Common myeloid progenitor, CD34-positive (primary cell): ENCODE results near the gene GNG12.

Experiments used
- CTCF ChIA-PET: fragments of 350-600 bp; sonication (Branson Sonifier 250); formaldehyde crosslinking; loops from one replicate; lab custom pipeline; 2021; ENCODE audit warnings: antibody characterized with exemption; lab: Charles Lee
- POLR2A ChIA-PET: fragments of 350-600 bp; sonication (Branson Sonifier 250); formaldehyde crosslinking; loops from one replicate; lab custom pipeline; 2021; ENCODE audit warnings: antibody characterized with exemption; lab: Charles Lee
- DNase-seq, 3 donors: peaks; one replicate each; pipeline versions ENCODE4 v3.0.0 to v3.0.0-alpha.2; 2013
- H3K27ac ChIP-seq, 2 experiments: 1 replicate in 1 of 2; 2 replicates in 1 of 2; pipeline ENCODE4 v1.7.0; 2013; ENCODE audit warnings: inconsistent platforms in 2 of 2, low read length in 2 of 2, mild to moderate bottlenecking in 2 of 2, low read depth in 1 of 2, moderate library complexity in 1 of 2; ENCODE audit not compliant: severe bottlenecking in 2 of 2, insufficient read depth in 1 of 2, poor library complexity in 1 of 2
- H3K27me3 ChIP-seq, 5 experiments: replicated peaks in 2 of 5; 1 replicate in 3 of 5; 2 replicates in 2 of 5; pipeline versions ENCODE4 v1.6.1 to v1.7.0; 2013; ENCODE audit warnings: low read length in 4 of 5, mild to moderate bottlenecking in 2 of 5, moderate library complexity in 2 of 5, inconsistent platforms in 1 of 5; ENCODE audit not compliant: insufficient read depth in 5 of 5, control insufficient read depth in 4 of 5
- H3K36me3 ChIP-seq, 4 experiments: 1 replicate in 2 of 4; 2 replicates in 2 of 4; pipeline versions ENCODE4 v1.6.1 to v1.7.0; 2013; ENCODE audit warnings: low read length in 3 of 4, control low read depth in 1 of 4, mild to moderate bottlenecking in 1 of 4; ENCODE audit not compliant: control insufficient read depth in 4 of 4, insufficient read depth in 4 of 4
- H3K4me1 ChIP-seq, 4 experiments: 1 replicate in 3 of 4; 2 replicates in 1 of 4; pipeline versions ENCODE4 v1.6.1 to v1.7.1; 2013; ENCODE audit warnings: low read length in 3 of 4, mild to moderate bottlenecking in 3 of 4, control low read depth in 1 of 4, inconsistent platforms in 1 of 4, moderate library complexity in 1 of 4; ENCODE audit not compliant: control insufficient read depth in 4 of 4, insufficient read depth in 4 of 4; ENCODE audit errors: control extremely low read depth in 1 of 4
- H3K4me3 ChIP-seq, 7 experiments: 1 replicate in 4 of 7; 2 replicates in 3 of 7; pipeline versions ENCODE4 v1.5.1 to v1.7.0; 2013; ENCODE audit warnings: mild to moderate bottlenecking in 7 of 7, low read length in 6 of 7, moderate library complexity in 6 of 7, inconsistent platforms in 2 of 7, low read depth in 2 of 7, control low read depth in 1 of 7; ENCODE audit not compliant: insufficient read depth in 4 of 7, control insufficient read depth in 1 of 7; ENCODE audit errors: extremely low read depth in 1 of 7
- H3K9me3 ChIP-seq, 5 experiments: 1 replicate in 4 of 5; 2 replicates in 1 of 5; pipeline versions ENCODE4 v1.6.1 to v1.7.1; 2013; ENCODE audit warnings: low read length in 4 of 5, mild to moderate bottlenecking in 2 of 5, inconsistent platforms in 1 of 5, low read depth in 1 of 5, moderate library complexity in 1 of 5; ENCODE audit not compliant: control insufficient read depth in 4 of 5, insufficient read depth in 2 of 5; ENCODE audit errors: control extremely low read depth in 1 of 5
- WGBS: methylation state at CpG from one replicate; pipeline ENCODE4 v1.1.5; 2013; ENCODE audit not compliant: insufficient coverage; 5-methylcytosine and 5-hydroxymethylcytosine counted together

The GNG12 gene

DNA sequence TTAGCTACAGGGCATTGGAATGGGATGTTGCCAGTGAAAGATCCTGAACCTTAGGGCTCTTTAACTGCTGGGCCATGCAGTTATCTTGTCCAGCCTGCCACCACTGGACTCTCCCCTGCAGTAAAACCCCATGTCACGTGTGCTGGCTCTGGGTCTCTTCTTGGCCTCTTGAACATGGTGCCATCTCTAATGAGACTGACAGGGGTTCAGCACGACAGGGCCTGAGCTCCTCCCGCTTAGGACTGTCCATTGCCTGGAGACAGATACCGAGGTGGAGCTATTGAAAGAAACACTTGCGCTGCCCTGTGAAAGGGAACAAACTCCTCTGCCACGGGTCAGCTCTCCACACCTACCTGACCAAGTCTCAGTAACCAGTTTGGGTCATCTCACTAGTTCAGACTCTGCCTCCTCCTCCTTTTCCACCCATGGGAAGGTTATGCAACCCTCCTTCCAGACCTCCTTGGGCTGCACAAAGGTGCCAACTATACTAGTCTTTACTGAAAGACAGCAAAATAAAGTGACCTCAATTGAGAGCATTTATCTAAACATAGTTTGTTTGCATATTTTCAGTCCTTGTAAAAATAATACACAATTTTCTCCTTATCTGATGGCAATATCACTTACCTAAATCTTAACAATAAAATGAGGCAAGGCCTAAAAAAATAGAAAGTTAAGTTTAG, 66.0 kb downstream of the GNG12 start:
- Histone ChIP-seq H3K27ac (no peak overlapping the region), H3K9me3 (no peaks in the 10 kb centered on the region), H3K4me3 (no peak overlapping the region), H3K36me3 (no peaks in the 10 kb centered on the region), H3K4me1 (peaks cover 2 to 15% (median 8%) of the 10 kb centered on the region in 4 experiments), H3K27me3 (peaks cover 0 to 2% (median 0%) of the 10 kb centered on the region in 5 experiments)
- no peak for DNase-seq
- WGBS, result 84% methylated on average over 3 of the region's 6 CpGs
- CTCF ChIA-PET, result interaction anchor here (0.8 to 5.0 kb wide), 23 partner anchors 8 to 344 kb away, joined by 3 to 45 read pairs (median 6); no protein-coding TSS in a partner anchor
- POLR2A ChIA-PET, result no interaction called here

DNA sequence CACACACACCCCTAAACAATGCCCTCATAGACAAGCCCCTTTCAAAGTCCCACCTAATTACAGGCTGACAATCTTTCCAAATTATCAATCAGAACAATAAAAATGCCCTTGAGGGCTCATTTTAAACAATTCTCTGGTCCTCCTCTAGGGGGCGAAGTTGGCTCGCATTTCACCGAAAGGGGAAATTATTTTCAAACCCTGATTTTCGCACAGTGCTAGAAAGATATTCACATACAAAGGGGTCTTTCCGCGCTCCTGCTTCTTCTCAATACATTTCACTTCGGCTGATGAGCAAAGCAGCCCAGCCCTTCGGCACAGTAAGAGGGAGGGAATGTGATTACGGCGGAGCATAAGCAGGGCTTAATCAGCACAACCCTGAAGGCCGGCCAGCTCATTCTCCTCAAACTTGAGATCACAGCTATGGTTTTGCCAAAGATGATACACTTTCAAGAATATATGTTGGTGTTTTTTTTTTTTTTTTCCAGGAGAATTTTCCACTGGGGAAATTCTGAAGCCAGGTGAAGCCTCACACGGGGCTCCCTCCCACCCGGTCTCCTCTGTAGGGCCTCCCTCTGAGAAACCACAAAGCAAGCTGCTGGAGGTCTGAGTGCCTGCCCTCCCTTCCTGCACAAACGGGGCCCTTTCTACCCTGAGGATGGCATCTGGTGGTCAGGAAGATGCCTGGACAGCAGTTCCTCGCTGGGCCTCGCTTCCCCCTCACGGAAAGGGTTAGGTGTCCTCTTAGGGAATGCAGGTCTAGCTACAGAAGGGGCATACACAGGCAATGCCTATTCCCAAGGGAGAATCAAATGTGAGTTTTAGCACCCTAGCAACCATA, 66.9 kb downstream of the GNG12 start:
- Histone ChIP-seq H3K9me3 (no peaks in the 10 kb centered on the region), H3K27me3 (peaks cover 0 to 2% (median 0%) of the 10 kb centered on the region in 5 experiments), H3K27ac (no peak overlapping the region), H3K36me3 (no peaks in the 10 kb centered on the region), H3K4me1 (peaks cover 2 to 15% (median 8%) of the 10 kb centered on the region in 4 experiments), H3K4me3 (peak overlapping the region in 6 of 7 experiments; percentile 48 to 76 (median 61))
- ChIA-PET POLR2A (interaction anchor here (0.6 kb wide), 2 partner anchors 78 to 84 kb away, joined by 3 to 5 read pairs; no protein-coding TSS in a partner anchor), CTCF (interaction anchor here (0.6 to 5.0 kb wide), 30 partner anchors 9 to 345 kb away, joined by 3 to 45 read pairs (median 5); no protein-coding TSS in a partner anchor)
- WGBS, result under 1% methylated on average over 11 of the region's 17 CpGs
- peak; percentile 40 to 70 (median 69) for DNase-seq

DNA sequence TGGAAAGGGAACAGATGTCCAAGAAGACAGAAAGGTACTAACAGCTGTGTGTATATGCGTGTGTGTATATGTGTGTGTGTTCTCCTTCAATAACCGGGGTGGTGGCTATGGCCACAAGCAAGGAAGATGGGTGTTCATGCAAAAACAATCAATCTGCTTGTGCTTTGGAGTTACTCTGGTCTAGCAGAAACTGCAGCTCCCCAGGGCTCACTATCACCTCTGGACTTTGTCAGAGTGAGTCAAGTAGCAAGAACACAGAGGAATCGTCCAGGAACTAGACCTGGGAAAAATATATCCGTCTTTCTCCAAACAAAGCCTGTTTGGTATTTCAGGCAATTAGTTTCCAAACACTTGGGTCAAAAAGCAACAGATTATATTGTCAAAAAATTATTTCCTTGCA, 68.6 kb downstream of the GNG12 start:
- CTCF ChIA-PET, result interaction anchor here (0.8 to 5.0 kb wide), 9 partner anchors 10 to 236 kb away, joined by 3 to 45 read pairs (median 11); no protein-coding TSS in a partner anchor

DNA sequence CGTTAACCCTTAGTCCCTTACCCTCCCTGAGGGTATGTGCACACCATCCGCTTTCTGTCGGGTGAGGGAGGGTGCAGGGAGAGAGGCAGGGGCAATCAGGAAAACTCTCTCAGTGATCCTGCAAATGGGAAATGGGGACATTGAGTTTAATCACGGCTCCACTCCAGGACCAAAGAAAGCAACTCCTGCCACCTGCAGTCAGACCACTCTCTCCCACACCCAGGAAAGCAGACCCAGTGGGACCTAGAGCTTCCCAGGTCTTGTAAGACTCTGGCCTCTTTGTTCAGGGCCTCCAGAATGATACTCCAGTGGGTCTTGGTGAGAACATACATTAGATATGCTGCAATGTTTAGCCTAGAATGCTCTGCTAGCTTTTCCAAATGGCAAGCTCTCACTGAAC, 71.5 kb downstream of the GNG12 start:
- WGBS, result 100% methylated on average over 2 of the region's 4 CpGs

More for the DNA sequence above, 68.6 kb downstream of the GNG12 start:
- Histone ChIP-seq H3K4me1 (peaks cover 2 to 15% (median 9%) of the 10 kb centered on the region in 4 experiments), H3K9me3 (no peaks in the 10 kb centered on the region), H3K36me3 (no peaks in the 10 kb centered on the region), H3K4me3 (no peak overlapping the region), H3K27me3 (no peaks in the 10 kb centered on the region), H3K27ac (no peak overlapping the region)
- no peak for DNase-seq
- POLR2A ChIA-PET, result no interaction called here
- WGBS, result 100% methylated on average over 2 of the region's 4 CpGs

GRCh38 chr1:67761091-67761490, 72.2 kb downstream of the GNG12 start:
- Histone ChIP-seq H3K27ac (no peak overlapping the region), H3K4me1 (peaks cover 0 to 2% (median 0%) of the 10 kb centered on the region in 4 experiments), H3K9me3 (no peaks in the 10 kb centered on the region), H3K36me3 (no peaks in the 10 kb centered on the region), H3K4me3 (no peak overlapping the region), H3K27me3 (no peaks in the 10 kb centered on the region)
- no peak for DNase-seq
- no CpG with 5 or more reads among the region's 2 CpGs for WGBS
- ChIA-PET POLR2A (no interaction called here), CTCF (interaction anchor here (0.7 to 13.2 kb wide), 32 partner anchors 9 to 270 kb away, joined by 3 to 291 read pairs (median 4); partner anchors contain the start of gene GADD45A)

More for the DNA sequence above, 71.5 kb downstream of the GNG12 start:
- no peak for DNase-seq
- ChIA-PET POLR2A (no interaction called here), CTCF (interaction anchor here (0.9 to 13.2 kb wide), 8 partner anchors 10 to 243 kb away, joined by 3 to 291 read pairs (median 18); partner anchors contain the start of gene GADD45A)
- Histone ChIP-seq H3K27me3 (no peaks in the 10 kb centered on the region), H3K36me3 (no peaks in the 10 kb centered on the region), H3K9me3 (no peaks in the 10 kb centered on the region), H3K4me3 (no peak overlapping the region), H3K27ac (no peak overlapping the region), H3K4me1 (peaks cover 2 to 8% (median 6%) of the 10 kb centered on the region in 4 experiments)

- no peak overlapping the region for H3K4me3 ChIP-seq
- CTCF ChIA-PET, result interaction anchor here (0.7 to 13.2 kb wide), 47 partner anchors 8 to 458 kb away, joined by 3 to 291 read pairs (median 4); no protein-coding TSS in a partner anchor
- H3K27me3 ChIP-seq, result no peaks in the 10 kb centered on the region
- no peaks in the 10 kb centered on the region for H3K9me3 ChIP-seq
- H3K4me1 ChIP-seq, result peaks cover 0 to 2% (median 0%) of the 10 kb centered on the region in 4 experiments
- POLR2A ChIA-PET, result interaction anchor here (1.5 kb wide), 1 partner anchor 75 kb away, joined by 7 read pairs; the partner anchor contains the start of gene GADD45A
- 24% methylated on average over 7 of the region's 14 CpGs for WGBS
- no peak overlapping the region for H3K27ac ChIP-seq
- H3K36me3 ChIP-seq, result no peaks in the 10 kb centered on the region
- DNase-seq, result peak; percentile 56 to 74 (median 66)
Measured at GRCh38 chr1:67760030-67760821, 73.0 kb downstream of the GNG12 start.
